IMR-90 (cell line): ENCODE measurements around the gene PTPRN2.

ENCODE experiments used
- CEBPB ChIP-seq: IDR thresholded peaks from 2 replicates; pipeline ENCODE4 v1.6.1; 2012; ENCODE audit warnings: low read depth, low read length, improper control_type of control experiment
- POLR2A ChIP-seq: IDR thresholded peaks from 2 replicates; pipeline ENCODE4 v1.6.1; 2012; ENCODE audit warnings: mild to moderate bottlenecking, low read depth, low read length
- RAD21 ChIP-seq: IDR thresholded peaks from 2 replicates; pipeline ENCODE4 v1.6.1; 2012; ENCODE audit warnings: low read length, improper control_type of control experiment
- TF ChIP-seq, protein P1 (sequence below): conservative IDR thresholded peaks from 2 replicates; pipeline ENCODE4 v1.5.1; 2012; ENCODE audit warnings: mild to moderate bottlenecking, low read depth, low read length, improper control_type of control experiment
- TF ChIP-seq, protein P2 (sequence below): fragments of 150-350 bp; IDR thresholded peaks from 2 replicates; pipeline ENCODE4 v1.6.1; 2017; ENCODE audit warnings: mild to moderate bottlenecking, antibody characterized with exemption, low read length, low read depth

DNA sequence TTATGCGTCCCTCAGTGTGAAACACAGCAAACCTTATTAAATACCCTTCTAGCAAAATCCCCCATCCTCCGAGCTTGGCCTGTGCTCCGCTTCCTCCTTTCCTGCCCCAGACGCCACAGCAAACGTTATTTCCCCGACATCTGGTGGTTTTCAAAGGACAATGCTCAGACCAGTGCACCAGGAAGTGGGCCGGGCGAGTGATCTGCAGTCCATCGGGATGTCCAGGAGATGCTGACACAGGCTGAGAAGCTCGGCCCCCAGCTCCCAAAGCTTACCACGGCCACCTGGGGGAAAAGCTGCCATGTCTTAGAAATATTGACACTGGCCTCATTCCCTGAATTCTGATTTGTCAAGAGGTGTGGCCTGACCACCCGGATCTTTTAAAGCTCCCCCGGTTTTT lies 129.5 kb downstream of the PTPRN2 start:
- TF ChIP-seq RAD21 (no peak), POLR2A (no peak), CEBPB (no peak)
- TF ChIP-seq, protein P1, sequence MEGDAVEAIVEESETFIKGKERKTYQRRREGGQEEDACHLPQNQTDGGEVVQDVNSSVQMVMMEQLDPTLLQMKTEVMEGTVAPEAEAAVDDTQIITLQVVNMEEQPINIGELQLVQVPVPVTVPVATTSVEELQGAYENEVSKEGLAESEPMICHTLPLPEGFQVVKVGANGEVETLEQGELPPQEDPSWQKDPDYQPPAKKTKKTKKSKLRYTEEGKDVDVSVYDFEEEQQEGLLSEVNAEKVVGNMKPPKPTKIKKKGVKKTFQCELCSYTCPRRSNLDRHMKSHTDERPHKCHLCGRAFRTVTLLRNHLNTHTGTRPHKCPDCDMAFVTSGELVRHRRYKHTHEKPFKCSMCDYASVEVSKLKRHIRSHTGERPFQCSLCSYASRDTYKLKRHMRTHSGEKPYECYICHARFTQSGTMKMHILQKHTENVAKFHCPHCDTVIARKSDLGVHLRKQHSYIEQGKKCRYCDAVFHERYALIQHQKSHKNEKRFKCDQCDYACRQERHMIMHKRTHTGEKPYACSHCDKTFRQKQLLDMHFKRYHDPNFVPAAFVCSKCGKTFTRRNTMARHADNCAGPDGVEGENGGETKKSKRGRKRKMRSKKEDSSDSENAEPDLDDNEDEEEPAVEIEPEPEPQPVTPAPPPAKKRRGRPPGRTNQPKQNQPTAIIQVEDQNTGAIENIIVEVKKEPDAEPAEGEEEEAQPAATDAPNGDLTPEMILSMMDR = no peak
- TF ChIP-seq, protein P2, sequence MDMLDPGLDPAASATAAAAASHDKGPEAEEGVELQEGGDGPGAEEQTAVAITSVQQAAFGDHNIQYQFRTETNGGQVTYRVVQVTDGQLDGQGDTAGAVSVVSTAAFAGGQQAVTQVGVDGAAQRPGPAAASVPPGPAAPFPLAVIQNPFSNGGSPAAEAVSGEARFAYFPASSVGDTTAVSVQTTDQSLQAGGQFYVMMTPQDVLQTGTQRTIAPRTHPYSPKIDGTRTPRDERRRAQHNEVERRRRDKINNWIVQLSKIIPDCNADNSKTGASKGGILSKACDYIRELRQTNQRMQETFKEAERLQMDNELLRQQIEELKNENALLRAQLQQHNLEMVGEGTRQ = no peak
